HG02642 (cell line): ENCODE data around the gene C14orf119.

Source experiments
- ATAC-seq: cut with Tn5 transposase; IDR thresholded peaks from one replicate; pipeline ENCODE4 v1.9.1; 2021; ENCODE audit warnings: mild to moderate bottlenecking; ENCODE audit not compliant: unreplicated experiment, poor library complexity

Gene C14orf119, protein sequence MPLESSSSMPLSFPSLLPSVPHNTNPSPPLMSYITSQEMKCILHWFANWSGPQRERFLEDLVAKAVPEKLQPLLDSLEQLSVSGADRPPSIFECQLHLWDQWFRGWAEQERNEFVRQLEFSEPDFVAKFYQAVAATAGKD

DNA sequence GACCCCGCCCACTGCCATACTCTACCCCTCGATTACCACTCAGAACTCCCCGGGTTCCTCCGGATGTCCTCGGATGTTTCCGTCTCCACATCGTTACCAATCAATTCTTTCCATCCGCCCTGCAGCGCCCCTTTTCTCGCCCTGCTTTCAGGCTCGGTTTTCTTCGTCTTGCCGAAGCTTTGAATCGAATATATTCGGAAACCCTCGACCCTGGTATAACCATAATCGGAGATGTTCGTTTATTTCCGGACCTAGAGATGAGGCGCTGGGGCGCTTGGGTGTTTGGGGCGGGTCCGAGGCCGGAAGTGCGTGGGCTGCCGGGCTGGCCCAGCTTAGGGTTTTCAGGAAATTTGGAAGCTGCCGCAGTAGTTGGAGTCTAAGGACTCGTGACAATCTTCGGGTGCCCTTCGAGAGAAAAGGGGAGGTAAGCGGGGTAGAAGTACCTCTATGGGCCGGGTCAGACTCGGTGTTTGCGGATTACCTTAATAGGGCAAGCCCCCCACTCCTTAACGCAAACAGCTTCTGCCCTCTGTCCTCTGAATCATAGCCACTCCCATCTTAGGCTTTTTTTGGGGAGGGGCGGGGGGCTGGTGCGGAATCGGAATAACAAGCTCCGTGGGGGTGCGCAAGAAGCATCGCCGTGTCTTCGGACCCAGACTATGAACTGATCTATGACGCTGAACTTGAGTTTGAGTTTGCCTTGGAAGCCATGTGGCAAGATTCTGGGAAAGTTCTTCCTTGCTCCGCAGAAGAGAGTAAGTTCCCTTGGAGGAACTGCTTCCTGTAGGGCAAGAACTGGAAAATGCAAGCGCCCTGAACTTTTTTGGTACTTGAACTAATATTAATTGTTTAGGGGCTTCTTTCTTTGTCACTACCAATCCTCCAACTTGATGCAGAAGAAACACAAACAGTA lies at the start of gene C14orf119:
C14orf119 (plus strand) TSS at position 310 of the 913 bp plus-strand sequence. CDS start 2,154 bp downstream, outside the sequence.
- ATAC-seq, result peak; percentile 92

DNA sequence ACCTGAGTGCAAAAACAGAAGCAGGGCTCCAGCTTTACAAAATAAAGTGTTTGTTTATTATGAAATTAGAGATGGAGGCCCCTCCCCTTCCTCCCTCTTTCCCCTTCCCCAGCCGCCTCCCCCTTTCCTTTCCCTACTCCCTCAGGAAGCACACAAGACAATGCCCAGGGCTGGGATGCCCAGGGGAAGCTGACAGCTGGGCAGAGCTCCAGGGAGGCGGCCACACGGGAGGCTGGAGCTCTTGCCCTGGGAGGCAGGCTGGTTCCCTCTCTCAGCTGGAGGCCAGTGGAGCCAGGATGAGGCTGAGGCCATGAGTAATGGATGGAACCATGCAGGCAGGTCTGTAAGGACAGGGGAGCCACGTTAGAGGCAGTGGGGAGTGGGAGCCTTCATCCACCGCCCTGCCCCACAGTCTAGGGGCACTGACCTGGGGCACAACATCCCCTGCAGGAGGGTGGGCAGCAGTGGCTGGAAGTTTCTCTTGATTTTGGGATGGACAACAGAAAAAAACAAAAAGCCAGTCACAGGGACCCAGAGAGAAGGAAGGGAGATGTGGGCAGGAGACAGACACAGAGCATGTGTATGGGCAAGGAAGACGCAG lies 48.2 kb upstream of the C14orf119 start:
- no peak for ATAC-seq

- ATAC-seq, result no peak
Measured at GRCh38 chr14:23047751-23048693, 47.3 kb upstream of the C14orf119 start.

- no peak for ATAC-seq
Measured at GRCh38 chr14:23049011-23049410, 46.3 kb upstream of the C14orf119 start.

GRCh38 chr14:23051141-23052057 lies 43.9 kb upstream of the C14orf119 start:
- ATAC-seq, result no peak

DNA sequence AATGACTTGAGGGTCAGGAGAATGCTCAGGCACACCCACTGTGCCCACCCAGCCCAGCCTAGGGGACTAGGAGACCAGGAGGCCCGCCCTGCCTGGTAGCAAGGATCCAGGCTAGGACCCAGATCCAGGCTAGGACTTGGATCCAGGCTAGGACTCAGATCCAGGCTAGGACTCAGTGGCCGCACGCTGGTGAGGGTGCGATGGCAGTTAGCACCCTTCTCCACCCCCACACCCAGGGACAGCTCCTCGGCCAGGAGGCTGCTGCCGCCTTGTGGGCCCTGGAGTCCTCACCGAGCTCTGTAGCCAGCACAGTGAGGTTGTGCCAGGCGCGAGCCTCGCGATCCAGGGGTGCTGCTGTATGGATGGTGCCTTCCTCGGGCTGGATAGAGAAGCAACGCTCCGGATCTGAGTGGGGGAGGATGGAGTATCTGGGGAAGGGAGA lies 43.1 kb upstream of the C14orf119 start:
- no peak for ATAC-seq

DNA sequence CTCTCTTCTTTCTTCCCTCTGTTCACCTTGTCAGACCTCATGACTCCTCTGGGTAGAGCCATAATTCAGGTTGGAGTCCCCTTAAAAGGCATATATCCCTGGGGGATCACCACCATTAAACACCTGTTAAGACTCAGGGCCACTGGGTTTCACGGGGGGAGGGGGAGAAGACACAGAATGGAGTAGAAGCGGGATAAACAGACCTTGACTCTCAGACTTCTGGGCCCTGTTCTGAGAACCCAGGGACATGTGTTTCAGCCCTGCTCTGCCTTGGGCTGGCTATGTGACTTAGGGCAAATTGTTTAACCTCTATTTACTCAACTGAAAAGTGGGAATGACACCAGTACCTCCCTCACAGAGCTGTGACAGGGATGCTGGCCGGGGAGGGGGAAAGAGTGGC lies 42.6 kb upstream of the C14orf119 start:
- no peak for ATAC-seq

GRCh38 chr14:23053426-23053825 lies 41.9 kb upstream of the C14orf119 start:
- ATAC-seq, result no peak

DNA sequence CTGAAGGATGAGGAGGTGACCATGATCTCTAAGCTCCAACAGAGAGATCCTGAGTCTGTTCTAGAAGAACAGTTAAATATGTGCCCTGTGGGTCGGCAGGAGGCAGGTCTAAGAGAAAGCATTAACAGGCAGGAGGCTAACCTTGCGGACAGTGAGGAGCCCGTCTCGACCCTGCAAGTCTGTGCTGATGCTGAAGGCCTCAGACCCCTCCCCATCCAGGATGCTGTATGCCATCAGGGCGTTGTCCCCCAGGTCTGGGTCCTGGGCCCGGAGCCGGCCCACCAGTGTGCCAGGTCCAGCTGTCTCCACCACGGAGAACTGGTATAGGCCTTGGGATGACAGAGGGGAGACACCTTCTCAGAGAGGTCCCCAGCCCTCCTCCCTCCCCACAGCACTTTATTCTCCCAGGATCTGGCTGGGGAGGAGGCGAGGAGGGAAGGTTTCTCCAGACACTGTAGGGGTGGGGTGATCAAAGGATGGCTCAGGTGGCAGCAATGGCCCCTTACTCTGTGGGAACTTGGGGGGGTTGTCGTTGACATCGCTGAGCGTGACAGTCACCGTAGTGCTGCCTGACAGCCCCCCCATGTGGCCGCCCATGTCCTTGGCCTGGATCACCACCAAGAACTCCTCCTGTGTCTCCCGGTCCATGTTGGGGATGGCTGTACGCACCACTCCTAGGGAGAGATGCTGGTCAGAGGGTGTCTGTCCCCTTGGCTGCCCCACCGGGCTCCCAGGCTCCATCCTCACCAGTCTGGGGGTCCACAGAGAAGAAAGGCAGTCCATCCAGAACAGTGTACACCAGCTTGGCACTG lies 41.1 kb upstream of the C14orf119 start:
- ATAC-seq, result no peak

- ATAC-seq, result no peak
Measured at GRCh38 chr14:23055147-23055550, 40.2 kb upstream of the C14orf119 start.

- ATAC-seq, result no peak
Measured at GRCh38 chr14:23055621-23056144, 39.6 kb upstream of the C14orf119 start.

DNA sequence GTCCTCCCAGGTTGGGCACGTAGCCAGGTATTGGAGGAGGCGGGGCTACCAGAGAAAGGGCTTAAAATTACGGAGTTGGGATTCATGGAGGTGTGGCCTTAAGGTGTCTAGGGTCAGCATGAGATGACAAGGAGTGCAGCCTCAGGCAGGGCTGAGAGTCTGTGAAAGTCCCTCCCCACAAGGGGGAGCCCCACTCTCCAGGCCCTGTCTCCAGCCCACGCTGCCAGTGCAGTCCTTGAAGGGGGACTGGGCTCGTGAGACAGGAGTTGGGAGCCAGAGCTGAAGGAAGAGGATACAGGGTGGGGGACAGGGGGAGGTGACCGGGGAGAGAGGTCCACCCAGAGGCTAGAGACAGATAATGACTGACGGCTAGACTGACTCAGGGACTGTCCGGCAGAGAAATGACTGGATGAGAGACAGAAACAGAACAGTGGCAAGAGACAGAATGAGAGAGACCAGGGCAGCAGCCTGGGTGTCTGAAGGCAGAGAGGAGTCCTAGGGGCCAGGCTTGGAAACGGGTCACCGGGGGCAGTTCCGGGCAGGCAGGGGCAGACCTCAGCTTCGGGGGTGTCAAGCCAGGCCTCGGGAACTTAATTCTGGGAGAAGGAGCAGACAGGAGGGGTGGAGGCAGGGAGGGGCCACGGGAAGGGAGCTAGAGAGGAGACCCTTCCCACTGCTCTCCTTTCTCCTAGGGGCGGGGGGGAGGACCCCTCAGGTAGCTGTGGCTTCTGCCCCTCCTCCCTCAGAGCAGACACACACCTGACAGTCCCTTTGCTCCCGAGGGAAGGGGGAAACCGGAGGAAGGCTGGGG lies 39.0 kb upstream of the C14orf119 start:
- peak; percentile 63 for ATAC-seq

GRCh38 chr14:23056956-23057756 lies 38.1 kb upstream of the C14orf119 start, which contains the start of gene CDH24:
TSS of gene CDH24 (minus strand) at chr14:23057520. CDS start at chr14:23055733, 1,787 bp downstream.
- peak; percentile 49 for ATAC-seq

DNA sequence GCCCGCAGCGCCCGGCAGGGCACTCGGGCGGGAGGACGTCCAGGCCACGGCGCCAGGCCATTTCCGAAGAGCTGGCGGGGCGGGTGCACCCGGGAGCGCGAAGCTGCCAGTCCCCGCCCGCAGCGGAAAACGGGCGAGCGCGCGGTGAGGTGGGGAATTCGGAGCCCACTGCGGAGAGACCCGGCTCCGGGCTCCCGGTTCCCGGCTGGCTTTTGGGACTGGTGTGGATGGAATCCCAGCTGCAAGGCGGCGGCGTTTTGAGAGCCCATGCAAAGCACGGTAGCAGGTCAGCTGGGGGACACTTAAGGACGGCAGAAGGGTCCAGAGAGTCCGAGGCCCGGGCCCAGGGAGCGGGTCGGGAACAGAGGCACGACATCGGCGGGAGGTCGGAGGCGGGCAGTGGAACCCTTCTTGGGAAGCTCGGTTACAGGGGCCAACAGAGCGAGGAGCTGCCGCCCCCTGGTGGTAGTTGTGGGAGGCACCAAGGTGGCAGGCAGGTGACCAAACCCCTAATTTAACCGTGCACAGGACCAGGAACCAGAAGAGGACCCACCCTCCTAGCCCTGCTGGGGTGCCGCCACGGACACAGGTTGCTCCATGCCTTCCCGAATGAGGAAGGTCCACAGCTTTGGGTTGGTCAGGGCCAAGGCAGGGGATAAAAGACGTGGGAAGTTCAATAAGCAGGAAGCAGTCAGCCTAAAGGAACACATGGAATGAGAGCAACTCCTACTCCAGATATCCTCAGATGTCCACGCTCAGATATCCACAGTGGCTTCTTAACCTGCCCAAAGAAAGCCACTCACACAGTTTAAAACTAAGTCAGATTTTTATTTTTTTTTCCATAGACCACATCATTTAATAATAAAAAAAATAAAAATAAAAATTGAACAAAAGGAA lies 37.3 kb upstream of the C14orf119 start:
- peak; percentile 69 for ATAC-seq
